Measurements from ENCODE around the gene ASH1L.
"Not testable (repeated sequence)": the region's sequence is repeated elsewhere in the genome, so short reads cannot be mapped to it uniquely, and the experiment has no call there.

ASH1L gene

DNA sequence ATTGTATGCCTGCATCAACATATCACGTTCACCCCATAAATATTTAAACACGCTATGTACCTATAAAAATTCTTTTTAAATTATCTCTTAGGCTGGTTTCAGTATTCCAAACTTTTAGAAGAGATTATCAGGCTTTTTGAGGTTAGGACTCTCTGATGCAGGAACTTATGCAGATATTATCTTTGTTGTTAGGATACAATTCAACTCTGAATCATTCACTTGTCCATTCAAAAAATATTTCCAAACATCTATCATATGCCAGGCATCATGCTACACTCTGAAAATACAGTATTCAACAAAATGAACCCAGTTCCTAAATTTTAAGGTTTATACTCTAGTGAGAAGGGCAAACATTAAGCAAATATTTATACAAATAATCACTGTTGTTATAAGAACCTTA is 40.5 kb downstream of the ASH1L start:
- Histone ChIP-seq H4K20me1 (peaks cover 85% of the 10 kb centered on the region), H3K4me1 (peaks cover 19% of the 10 kb centered on the region; the same call in 1 of the 2 replicates), H3K9me3 (0 out of 2 replicates have a peak, but pooled peaks cover 4% of the 10 kb centered on the region), H3K36me3 (peaks cover 38% of the 10 kb centered on the region), H3K4me3 (no peak overlapping the region), H3K9ac (no peak overlapping the region), H3K27me3 (no peaks in the 10 kb centered on the region), H3K4me2 (no peak overlapping the region), H3K27ac (no peak overlapping the region)
- no peak for TF ChIP-seq Cebpa-rat (IDR thresholded peaks at IDR 0.05)

DNA sequence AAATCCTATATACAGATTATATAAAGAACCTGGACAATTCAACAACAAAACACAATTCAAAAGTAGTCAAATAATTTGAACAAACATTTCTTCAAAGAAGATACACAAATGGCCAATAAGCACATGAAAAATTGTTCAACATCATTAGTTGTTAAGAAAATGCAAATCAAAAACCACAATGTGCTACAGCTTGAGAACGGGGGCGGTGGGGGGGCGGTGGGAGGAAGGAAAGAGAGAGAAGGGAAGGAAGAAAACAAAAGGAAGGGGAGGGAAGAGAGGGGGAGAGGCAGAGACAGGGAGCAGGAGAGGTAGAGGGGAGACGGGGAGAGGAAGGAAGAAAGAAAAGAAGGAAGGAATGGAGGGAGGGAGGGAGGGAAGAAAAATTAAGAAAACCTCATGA is 44.1 kb downstream of the ASH1L start:
- Histone ChIP-seq H3K27ac (no peak overlapping the region), H3K4me3 (no peak overlapping the region), H3K4me2 (no peak overlapping the region), H3K9ac (no peak overlapping the region), H3K27me3 (no peaks in the 10 kb centered on the region), H3K9me3 (0 out of 2 replicates have a peak, but pooled peaks cover 4% of the 10 kb centered on the region), H4K20me1 (peaks cover 85% of the 10 kb centered on the region), H3K4me1 (peaks cover 12% of the 10 kb centered on the region; the same call in 1 of the 2 replicates), H3K36me3 (peaks cover 63% of the 10 kb centered on the region)
- no peak for TF ChIP-seq Cebpa-rat (IDR thresholded peaks at IDR 0.05)

DNA sequence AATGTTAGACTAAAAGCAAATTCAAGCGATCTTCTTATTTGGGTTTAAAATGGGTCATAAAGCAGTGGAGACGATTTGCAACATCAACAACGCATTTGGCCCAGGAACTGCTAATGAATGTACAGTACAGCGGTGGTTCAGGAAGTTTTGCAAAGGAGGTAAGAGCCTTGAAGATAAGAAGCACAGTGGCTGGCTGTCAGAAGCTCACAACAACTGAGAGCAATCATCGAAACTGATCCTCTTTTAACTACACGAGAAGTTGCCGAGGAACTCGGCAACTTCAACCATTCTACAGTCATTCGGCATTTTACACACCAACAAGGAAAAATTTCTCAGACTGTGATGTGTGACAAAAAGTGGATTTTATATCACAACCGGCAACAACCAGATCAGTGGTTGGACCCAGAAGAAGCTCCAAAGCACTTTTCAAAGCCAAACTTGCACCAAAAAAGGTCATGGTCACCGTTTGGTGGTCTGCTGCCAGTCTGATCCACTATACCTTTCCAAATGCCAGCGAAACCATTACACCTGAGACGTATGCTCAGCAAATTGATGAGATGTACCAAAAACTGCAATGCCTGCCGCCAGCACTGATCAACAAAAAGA is 47.9 kb downstream of the ASH1L start:
- no peak overlapping the region for H3K9ac ChIP-seq
- H3K36me3 ChIP-seq: peaks cover 64% of the 10 kb centered on the region
- peaks cover 89% of the 10 kb centered on the region for H4K20me1 ChIP-seq
- no peak overlapping the region for H3K4me2 ChIP-seq
- H3K4me1 ChIP-seq: peaks cover 10% of the 10 kb centered on the region; the same call in 1 of the 2 replicates
- H3K27ac ChIP-seq: no peak overlapping the region
- no peak overlapping the region for H3K4me3 ChIP-seq
- 0 out of 2 replicates have a peak, but pooled peaks cover 3% of the 10 kb centered on the region for H3K9me3 ChIP-seq
- H3K27me3 ChIP-seq: no peaks in the 10 kb centered on the region
- TF ChIP-seq Cebpa-rat (IDR thresholded peaks at IDR 0.05): no peak

DNA sequence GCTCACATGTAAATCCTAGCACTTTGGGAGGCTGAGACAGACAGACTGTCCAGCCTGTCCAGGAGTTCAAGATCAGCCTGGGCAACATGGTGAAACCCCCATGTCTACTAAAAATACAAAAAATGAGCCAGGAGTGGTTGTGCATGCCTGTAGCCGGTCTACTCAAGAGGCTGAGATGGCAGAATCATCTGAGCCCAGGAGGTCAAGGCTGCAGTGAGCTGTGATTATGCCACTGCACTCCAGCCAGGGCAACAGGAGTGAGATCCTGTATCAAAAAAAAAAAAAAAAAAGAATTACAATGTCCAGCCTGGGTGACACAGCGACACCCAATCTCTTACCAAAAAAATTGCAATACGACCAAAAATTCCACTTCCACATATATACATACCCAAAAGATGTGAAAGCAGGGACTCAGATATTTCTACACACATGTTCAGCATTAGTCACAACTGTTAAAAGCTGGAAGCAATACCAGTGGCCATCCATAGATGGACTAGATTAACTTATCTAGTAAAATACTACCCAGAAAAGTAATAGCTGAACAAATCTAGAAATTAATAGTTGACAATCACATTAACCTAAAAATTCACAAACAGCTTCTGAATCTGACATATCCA is 49.2 kb downstream of the ASH1L start:
- Histone ChIP-seq H3K27ac (no peak overlapping the region), H3K9ac (no peak overlapping the region), H3K36me3 (peaks cover 60% of the 10 kb centered on the region), H3K4me1 (peaks cover 7% of the 10 kb centered on the region), H3K4me2 (no peak overlapping the region), H3K27me3 (no peaks in the 10 kb centered on the region), H4K20me1 (peaks cover 92% of the 10 kb centered on the region), H3K9me3 (no peaks in the 10 kb centered on the region), H3K4me3 (no peak overlapping the region)
- TF ChIP-seq Cebpa-rat (IDR thresholded peaks at IDR 0.05): no peak

DNA sequence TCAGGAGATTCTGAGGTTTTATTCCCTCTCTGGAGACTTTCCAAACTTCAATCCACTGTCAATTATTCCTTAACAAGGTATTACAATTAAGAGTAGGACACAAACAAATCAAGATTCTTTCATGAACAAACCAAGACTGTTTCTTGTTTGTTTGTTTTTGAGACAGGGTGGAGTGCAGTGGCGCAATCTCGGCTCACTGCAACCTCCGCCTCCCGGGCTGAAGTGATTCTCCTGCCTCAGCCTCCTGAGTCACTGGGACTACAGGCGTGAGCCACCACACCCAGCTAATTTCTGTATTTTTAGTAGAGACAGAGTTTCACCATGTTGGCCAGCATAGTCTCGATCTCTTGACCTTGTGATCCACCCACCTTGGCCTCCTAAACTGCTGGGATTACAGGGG is 51.2 kb downstream of the ASH1L start:
- not testable (repeated sequence) for H3K4me2 ChIP-seq, H3K27ac ChIP-seq, H3K9ac ChIP-seq, H3K9me3 ChIP-seq, H3K4me3 ChIP-seq, H3K27me3 ChIP-seq
- H3K36me3 ChIP-seq: peaks cover 59% of the 10 kb centered on the region
- H3K4me1 ChIP-seq: peaks cover 19% of the 10 kb centered on the region
- peaks cover 100% of the 10 kb centered on the region for H4K20me1 ChIP-seq

DNA sequence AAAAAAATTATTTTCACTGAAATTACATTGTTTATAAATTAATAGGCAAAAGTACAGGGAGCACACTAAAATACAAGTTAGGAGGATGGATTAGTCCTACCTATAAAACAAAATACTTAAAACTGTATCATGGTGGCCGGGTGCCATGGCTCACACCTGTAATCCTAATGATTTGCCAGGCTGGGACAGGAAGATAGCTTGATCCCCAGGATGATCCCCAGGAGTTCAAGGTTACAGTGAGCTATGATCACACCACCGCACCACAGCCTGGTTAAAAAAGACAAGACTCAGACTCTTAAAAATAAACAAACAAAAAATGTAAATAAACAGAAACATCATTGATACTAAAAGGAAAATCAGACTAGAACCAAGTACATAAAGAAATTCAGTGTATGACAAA is 53.5 kb downstream of the ASH1L start:
- peaks cover 96% of the 10 kb centered on the region for H4K20me1 ChIP-seq
- peaks cover 19% of the 10 kb centered on the region for H3K4me1 ChIP-seq
- H3K27ac ChIP-seq: no peak overlapping the region

DNA sequence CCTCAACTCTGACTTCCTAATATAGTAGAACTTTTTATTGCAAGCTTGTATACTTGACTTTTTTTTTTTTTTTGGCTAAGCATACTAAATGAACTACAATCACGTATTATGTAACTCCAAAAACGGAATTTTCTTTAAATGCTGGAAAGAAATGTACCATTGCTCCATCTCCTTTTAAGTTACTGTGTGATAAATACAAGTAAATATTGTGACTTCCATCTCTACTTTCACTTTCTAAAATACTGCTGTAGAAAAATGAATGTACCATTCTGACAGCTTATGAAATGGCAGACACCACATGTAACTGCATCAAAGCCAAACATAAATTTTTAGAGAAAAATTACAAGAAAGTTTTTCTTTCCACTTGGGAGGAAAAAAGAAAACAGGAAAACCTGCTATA is 54.7 kb downstream of the ASH1L start:
- Histone ChIP-seq H3K9ac (no peak overlapping the region), H3K27ac (no peak overlapping the region), H3K27me3 (no peaks in the 10 kb centered on the region), H3K36me3 (peaks cover 33% of the 10 kb centered on the region), H3K4me1 (peaks cover 19% of the 10 kb centered on the region), H4K20me1 (peaks cover 94% of the 10 kb centered on the region), H3K9me3 (0 out of 2 replicates have a peak, but pooled peaks cover 5% of the 10 kb centered on the region), H3K4me3 (no peak overlapping the region), H3K4me2 (peak overlapping the region; percentile 61)
- no peak for TF ChIP-seq Cebpa-rat (IDR thresholded peaks at IDR 0.05)

More for the DNA sequence above, 53.5 kb downstream of the ASH1L start:
- H3K9ac ChIP-seq: no peak overlapping the region
- H3K4me3 ChIP-seq: no peak overlapping the region
- no peak overlapping the region for H3K4me2 ChIP-seq
- H3K9me3 ChIP-seq: 0 out of 2 replicates have a peak, but pooled peaks cover 5% of the 10 kb centered on the region
- no peak for TF ChIP-seq Cebpa-rat (IDR thresholded peaks at IDR 0.05)
- no peaks in the 10 kb centered on the region for H3K27me3 ChIP-seq
- peaks cover 44% of the 10 kb centered on the region for H3K36me3 ChIP-seq

DNA sequence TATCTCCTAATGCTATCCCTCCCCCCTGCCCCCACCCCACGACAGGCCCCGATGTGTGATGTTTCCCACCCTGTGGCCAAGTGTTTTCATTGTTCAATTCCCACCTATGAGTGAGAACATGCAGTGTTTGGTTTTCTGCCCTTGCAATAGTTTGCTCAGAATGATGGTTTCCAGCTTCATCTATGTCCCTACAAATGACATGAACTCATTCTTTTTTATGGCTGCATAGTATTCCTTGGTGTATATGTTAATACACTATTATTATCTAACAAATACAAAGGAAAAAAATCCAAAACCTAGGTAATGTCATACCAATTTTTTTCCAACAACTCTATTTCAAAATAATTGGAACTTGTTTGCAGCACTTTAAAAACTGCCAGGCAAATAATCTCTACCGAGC is 56.6 kb downstream of the ASH1L start:
- Histone ChIP-seq H3K36me3 (peaks cover 20% of the 10 kb centered on the region), H3K4me1 (peaks cover 17% of the 10 kb centered on the region), H4K20me1 (peaks cover 94% of the 10 kb centered on the region)
- H3K27ac ChIP-seq, H3K9me3 ChIP-seq, H3K4me2 ChIP-seq, H3K27me3 ChIP-seq, H3K9ac ChIP-seq, H3K4me3 ChIP-seq: not testable (repeated sequence)

DNA sequence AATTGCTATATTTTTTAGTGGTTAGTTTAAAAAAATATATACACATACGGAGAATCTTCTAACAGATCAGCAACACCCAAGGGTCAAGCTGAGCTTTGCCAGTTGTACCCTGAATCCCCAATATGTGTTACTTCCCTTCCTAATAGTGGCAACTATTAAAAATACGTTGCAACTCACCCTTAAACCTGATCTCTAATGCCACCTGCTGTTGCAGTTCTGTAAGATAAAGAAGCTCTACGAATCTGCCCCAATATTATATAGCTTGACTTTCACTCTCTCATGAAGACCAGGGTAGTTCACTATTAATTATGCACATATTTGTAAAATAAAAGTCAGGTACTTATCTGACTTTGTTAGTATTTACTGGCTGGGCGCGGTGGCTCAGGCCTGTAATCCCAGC is 58.4 kb downstream of the ASH1L start:
- Histone ChIP-seq H4K20me1 (peaks cover 94% of the 10 kb centered on the region), H3K4me3 (no peak overlapping the region), H3K4me2 (no peak overlapping the region), H3K9ac (no peak overlapping the region), H3K27me3 (no peaks in the 10 kb centered on the region), H3K4me1 (peaks cover 29% of the 10 kb centered on the region), H3K9me3 (0 out of 2 replicates have a peak, but pooled peaks cover 5% of the 10 kb centered on the region), H3K36me3 (peaks cover 17% of the 10 kb centered on the region), H3K27ac (no peak overlapping the region)
- TF ChIP-seq Cebpa-rat (IDR thresholded peaks at IDR 0.05): no peak

DNA sequence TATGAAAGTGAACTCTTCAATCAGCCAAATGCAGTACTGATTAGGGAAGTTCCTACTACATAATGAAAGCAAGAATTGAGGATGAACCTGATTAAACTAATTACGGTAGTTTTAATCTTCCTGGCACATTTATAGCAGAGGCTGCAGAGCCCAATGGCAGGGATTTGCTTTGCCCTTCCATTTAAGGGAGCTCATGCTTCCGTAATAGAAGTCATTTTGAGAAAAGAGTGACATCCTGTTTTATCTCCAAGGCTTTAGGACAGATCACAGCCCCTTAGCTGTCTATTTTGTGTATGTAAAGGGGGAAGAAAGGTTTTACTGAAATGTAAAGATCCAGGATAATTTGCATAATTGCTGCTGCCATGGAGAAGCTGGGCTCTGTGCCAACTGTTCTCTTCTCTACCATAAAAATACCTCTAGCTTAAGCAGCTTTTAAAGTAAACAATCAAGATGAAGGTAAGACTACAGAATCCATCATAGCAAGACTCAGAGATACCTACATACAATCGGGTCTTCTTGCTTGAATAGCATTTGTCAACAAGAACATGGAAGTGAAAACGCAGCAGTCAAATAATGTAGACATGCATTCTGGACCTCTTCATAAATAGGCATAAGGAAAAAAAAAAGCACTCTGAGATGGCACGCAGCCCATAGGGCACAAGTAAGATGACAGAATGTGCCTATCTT is 62.5 kb downstream of the ASH1L start:
- Histone ChIP-seq H3K4me2 (peak overlapping the region; percentile 22; the same call in 1 of the 2 replicates), H3K4me1 (peaks cover 14% of the 10 kb centered on the region), H3K9ac (no peak overlapping the region), H3K4me3 (no peak overlapping the region), H3K27me3 (no peaks in the 10 kb centered on the region), H3K27ac (no peak overlapping the region), H3K9me3 (no peaks in the 10 kb centered on the region), H3K36me3 (peaks cover 19% of the 10 kb centered on the region), H4K20me1 (peaks cover 98% of the 10 kb centered on the region)
- TF ChIP-seq Cebpa-rat (IDR thresholded peaks at IDR 0.05): no peak

Data from BLaER1 (cell line).